GM23338 (cell line): ENCODE measurements around the gene FRAS1. TPM values are rescaled to one million over a fixed set of nuclear protein-coding genes. Genes with fewer than 3 reads are reported as not detected.

ENCODE experiments used
- ATAC-seq: fragments of 200-7000 bp; cut with Tn5 transposase; 3 replicates; pipeline ENCODE4 v1.9.1; 2020
- DNase-seq: peaks from one replicate; pipeline ENCODE4 v3.0.0-alpha.2; 2015; ENCODE audit warnings: low spot score
- H2AFZ ChIP-seq: fragments of 200-600 bp; sonication (generic); 2 replicates; pipeline ENCODE4 v1.8.0; 2016; ENCODE audit warnings: antibody characterized with exemption, mild to moderate bottlenecking, moderate library complexity
- H3F3A ChIP-seq: fragments of 200-600 bp; sonication (generic); replicated peaks from 2 replicates; pipeline ENCODE4 v1.8.0; 2017; ENCODE audit warnings: antibody characterized with exemption, mixed run types, low read depth
- H3K27ac ChIP-seq: fragments of 200-600 bp; sonication (generic); 2 replicates; pipeline ENCODE4 v1.6.1; 2016; ENCODE audit warnings: low read depth
- H3K27me3 ChIP-seq: fragments of 200-600 bp; sonication (generic); 2 replicates; pipeline ENCODE4 v1.8.0; 2016; ENCODE audit warnings: mild to moderate bottlenecking, mixed run types, moderate library complexity; ENCODE audit not compliant: insufficient read depth
- H3K36me3 ChIP-seq: fragments of 200-600 bp; sonication (generic); 2 replicates; pipeline ENCODE4 v1.8.0; 2016; ENCODE audit warnings: mild to moderate bottlenecking; ENCODE audit not compliant: insufficient read depth
- H3K4me1 ChIP-seq: fragments of 200-600 bp; sonication (generic); 2 replicates; pipeline ENCODE4 v1.8.0; 2016; ENCODE audit warnings: mild to moderate bottlenecking, moderate library complexity; ENCODE audit not compliant: insufficient read depth
- H3K4me2 ChIP-seq: fragments of 200-600 bp; sonication (generic); 2 replicates; pipeline ENCODE4 v1.7.1; 2017; ENCODE audit warnings: mixed run types
- H3K4me3 ChIP-seq: fragments of 200-600 bp; sonication (generic); 2 replicates; pipeline ENCODE4 v1.6.1; 2016; ENCODE audit warnings: mixed run types
- H3K79me2 ChIP-seq: fragments of 200-600 bp; sonication (generic); replicated peaks from 2 replicates; pipeline ENCODE4 v1.8.0; 2017; ENCODE audit warnings: mild to moderate bottlenecking; ENCODE audit not compliant: insufficient read depth
- H3K9me2 ChIP-seq: fragments of 200-600 bp; sonication (generic); 2 replicates; pipeline ENCODE4 v1.8.0; 2017; ENCODE audit not compliant: insufficient read depth
- H4K20me1 ChIP-seq: fragments of 200-600 bp; sonication (generic); replicated peaks from 2 replicates; pipeline ENCODE4 v1.8.0; 2017; ENCODE audit warnings: mild to moderate bottlenecking; ENCODE audit not compliant: insufficient read depth
- H3K27ac Mint-ChIP-seq: 2 replicates; pipeline ENCODE4 v1.8.0; 2020; ENCODE audit warnings: inconsistent platforms, mild to moderate bottlenecking, moderate library complexity, mixed read lengths
- H3K27me3 Mint-ChIP-seq: 3 replicates; pipeline ENCODE4 v1.8.0; 2022; ENCODE audit warnings: low read depth, mild to moderate bottlenecking, moderate library complexity, mixed read lengths, inconsistent platforms; ENCODE audit not compliant: insufficient read depth, poor library complexity
- H3K36me3 Mint-ChIP-seq: 3 replicates; pipeline ENCODE4 v1.8.0; 2021; ENCODE audit warnings: low read depth, mild to moderate bottlenecking, inconsistent platforms, moderate library complexity, mixed read lengths
- H3K4me1 Mint-ChIP-seq: 3 replicates; pipeline ENCODE4 v1.8.0; 2020; ENCODE audit warnings: mild to moderate bottlenecking, inconsistent platforms, mixed read lengths
- H3K4me3 Mint-ChIP-seq: 3 replicates; pipeline ENCODE4 v1.8.0; 2021; ENCODE audit warnings: moderate library complexity, mild to moderate bottlenecking, inconsistent platforms, mixed read lengths
- H3K9me3 Mint-ChIP-seq: 3 replicates; pipeline ENCODE4 v1.8.0; 2020; ENCODE audit warnings: moderate library complexity, mild to moderate bottlenecking, inconsistent platforms, mixed read lengths
- CREB1 ChIP-seq: fragments of 250-450 bp; sonication (Bioruptor Pico); IDR thresholded peaks from 2 replicates; pipeline ENCODE4 v1.5.0; 2020; ENCODE audit warnings: low read depth, mild to moderate bottlenecking, moderate library complexity
- CTCF ChIP-seq, 2 experiments: fragments of 200-600 bp in 1 of 2; sonication (generic) in 1 of 2; conservative IDR thresholded peaks; 2 replicates each; pipeline versions ENCODE4 v1.5.1 to v1.6.1; 2016 to 2017; ENCODE audit warnings: antibody characterized with exemption in 2 of 2, low read depth in 2 of 2, mild to moderate bottlenecking in 2 of 2, moderate library complexity in 1 of 2
- EZH2 ChIP-seq: fragments of 200-600 bp; sonication (generic); IDR thresholded peaks from one replicate; pipeline ENCODE4 v1.8.0; 2017; ENCODE audit warnings: antibody characterized with exemption, mild to moderate bottlenecking, low read depth; ENCODE audit not compliant: unreplicated experiment
- NANOG ChIP-seq: IDR thresholded peaks from 2 replicates; pipeline ENCODE4 v1.6.1; 2016; ENCODE audit warnings: antibody characterized with exemption, borderline replicate concordance
- REST ChIP-seq: IDR thresholded peaks from one replicate; pipeline ENCODE4 v1.6.1; 2018; ENCODE audit warnings: antibody characterized with exemption; ENCODE audit not compliant: unreplicated experiment
- STAT1 ChIP-seq: IDR thresholded peaks from one replicate; pipeline ENCODE4 v1.6.1; 2016; ENCODE audit warnings: antibody characterized with exemption; ENCODE audit not compliant: unreplicated experiment
- ZNF114 ChIP-seq: fragments of 250-450 bp; sonication (Bioruptor Pico); IDR thresholded peaks from 2 replicates; pipeline ENCODE4 v1.5.0; 2020; ENCODE audit warnings: mild to moderate bottlenecking, moderate library complexity
- ZNF331 ChIP-seq: fragments of 250-450 bp; sonication (Bioruptor Pico); IDR thresholded peaks from 2 replicates; pipeline ENCODE4 v1.5.0; 2020; ENCODE audit warnings: low read depth, mild to moderate bottlenecking, moderate library complexity
- ZNF462 ChIP-seq: fragments of 250-450 bp; sonication (Bioruptor Pico); IDR thresholded peaks from 2 replicates; pipeline ENCODE4 v1.5.0; 2020; ENCODE audit warnings: mild to moderate bottlenecking, moderate library complexity
- polyA plus RNA-seq: library from polyadenylated mRNA; unstranded; fragments of >200 nt; fragmentation: Nextera tagmentation; extraction: Ambion mirVana; gene quantifications from 2 replicates; pipeline ENCODE4 v1.2.1, GENCODE V29; 2016
- total RNA-seq: library from RNA; depleted of rRNA; stranded (reverse); fragments of >200 nt; shearing (Covaris generic); gene quantifications from 2 replicates; pipeline ENCODE4 v1.2.3, GENCODE V29; 2014

FRAS1 gene
- total and polyA plus RNA-seq, 2 experiments from 2014 or later = 12.4 to 108 TPM

- TF ChIP-seq ZNF462 (CRISPR knock-in tag) (no peak), EZH2 (no peak), CREB1 (CRISPR knock-in tag) (no peak), ZNF331 (CRISPR knock-in tag) (no peak), ZNF114 (no peak), NANOG (no peak), CTCF (conservative IDR thresholded peaks at IDR 0.05; ENCODE audit: low read depth in 2 of 2) (no peak)
These were observed 95.7 kb downstream of the FRAS1 start (continued) for GRCh38 chr4:78152795-78153194.

GRCh38 chr4:78154972-78155590, 98.0 kb downstream of the FRAS1 start:
- Histone ChIP-seq H3K4me1 (peaks cover 21% of the 10 kb centered on the region), H3K79me2 (peaks cover 100% of the 10 kb centered on the region), H3K4me3 (no peak overlapping the region), H3K4me2 (no peak overlapping the region), H2AFZ (no peak overlapping the region), H3F3A (no peaks in the 10 kb centered on the region), H4K20me1 (no peaks in the 10 kb centered on the region; the same call in none of the 2 replicates), H3K36me3 (no peaks in the 10 kb centered on the region), H3K9me2 (no peaks in the 10 kb centered on the region), H3K27ac (no peak overlapping the region), H3K27me3 (no peaks in the 10 kb centered on the region)
- peaks cover 41% of the 10 kb centered on the region for H3K4me1 Mint-ChIP-seq
- no peak overlapping the region for H3K27ac Mint-ChIP-seq
- H3K27me3 Mint-ChIP-seq = peaks cover 2% of the 10 kb centered on the region
- TF ChIP-seq STAT1 (no peak), REST (peak; percentile 54)
- DNase-seq = no peak
- no peak overlapping the region for H3K4me3 Mint-ChIP-seq
- H3K36me3 Mint-ChIP-seq = no peaks in the 10 kb centered on the region; the same call in 2 of the 3 replicates
- no peaks in the 10 kb centered on the region; the same call in 2 of the 3 replicates for H3K9me3 Mint-ChIP-seq
- no peak for ATAC-seq
